ENCODE results near the gene SLC9A7.
A peak's percentile ranks its signal among the peaks of the same experiment; 100 is the strongest.

SLC9A7 gene

DNA sequence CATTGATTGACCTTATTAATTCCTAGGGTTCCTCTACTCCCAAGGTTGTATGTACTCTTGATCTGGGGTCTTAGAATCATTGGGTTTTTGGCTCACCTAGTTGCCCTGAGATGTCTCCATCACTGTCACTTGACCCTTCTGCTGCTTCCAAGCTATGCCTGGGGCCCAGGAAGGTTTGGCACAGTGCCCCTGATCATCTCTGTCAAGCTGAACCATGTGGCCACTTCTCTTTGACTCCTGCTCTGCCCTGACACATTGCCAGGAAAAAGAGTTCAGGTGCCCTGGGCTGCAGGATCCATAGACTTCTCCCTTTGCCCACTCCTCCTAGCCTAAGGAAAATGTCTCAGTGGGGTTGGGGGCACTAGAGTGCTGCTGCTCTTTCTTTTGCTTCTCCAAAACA lies 189.3 kb downstream of the SLC9A7 start:
- no peak for DNase-seq

DNA sequence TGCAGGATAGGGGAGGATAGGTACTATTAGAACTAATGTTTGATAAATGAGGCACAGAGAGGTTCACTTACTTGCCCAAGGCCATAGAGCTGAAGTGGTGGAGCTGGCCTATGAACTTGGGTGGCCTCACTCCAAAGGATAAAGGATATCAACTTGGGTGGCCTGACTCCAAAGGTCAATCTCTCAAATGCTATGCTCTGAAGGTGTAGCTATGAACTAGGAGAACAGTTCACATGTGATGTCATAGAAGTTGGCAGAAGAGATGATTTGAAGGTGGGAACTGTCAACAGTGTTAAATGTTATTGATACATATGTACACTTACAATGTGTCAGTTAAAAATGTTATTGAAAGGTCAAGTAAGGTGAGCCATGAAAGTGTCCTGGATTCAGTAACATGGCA lies 191.5 kb downstream of the SLC9A7 start:
- DNase-seq, result no peak

DNA sequence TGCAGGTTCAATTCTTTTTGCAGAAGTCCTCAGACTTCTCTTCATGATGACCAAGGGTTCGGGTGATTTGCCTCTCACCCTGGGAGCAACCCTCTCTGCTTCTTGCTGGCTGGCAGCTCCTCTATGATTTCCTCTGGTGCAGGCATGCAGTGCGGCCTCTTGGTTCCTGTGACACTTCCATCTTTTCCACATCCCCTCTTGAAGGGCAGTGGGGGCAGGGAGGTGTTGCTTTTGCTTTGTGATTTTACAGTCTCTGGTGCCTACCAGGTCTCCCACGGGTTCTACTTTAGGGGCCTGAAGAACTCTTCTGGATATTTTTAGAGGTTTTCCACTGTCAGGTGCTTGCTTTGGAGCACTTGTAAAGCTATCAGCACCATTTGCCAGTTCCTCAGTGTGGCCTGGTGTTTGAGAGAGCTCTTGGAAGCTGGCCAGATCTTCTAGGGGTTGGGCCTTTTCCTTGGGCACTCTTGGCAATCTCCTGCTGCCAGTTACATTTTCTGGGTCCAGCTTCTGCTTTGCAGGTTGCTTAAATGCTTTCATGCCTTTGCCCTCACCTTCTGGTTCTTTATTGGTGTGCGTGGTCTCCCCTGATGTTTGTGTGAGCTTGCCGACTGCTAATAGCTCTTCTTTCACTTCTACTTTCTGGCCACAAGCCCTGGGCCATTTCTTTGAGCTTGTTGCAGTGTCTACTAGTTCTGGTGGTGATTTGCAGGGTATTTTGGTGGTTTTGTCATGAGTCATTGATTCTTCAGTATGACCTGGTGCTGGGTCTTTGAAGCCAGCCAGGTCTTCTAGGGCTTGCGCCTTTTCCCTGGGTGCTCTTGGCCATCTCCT lies 196.9 kb downstream of the SLC9A7 start:
- DNase-seq, result peak in 2 of 3 experiments; percentile 13 to 69

DNA sequence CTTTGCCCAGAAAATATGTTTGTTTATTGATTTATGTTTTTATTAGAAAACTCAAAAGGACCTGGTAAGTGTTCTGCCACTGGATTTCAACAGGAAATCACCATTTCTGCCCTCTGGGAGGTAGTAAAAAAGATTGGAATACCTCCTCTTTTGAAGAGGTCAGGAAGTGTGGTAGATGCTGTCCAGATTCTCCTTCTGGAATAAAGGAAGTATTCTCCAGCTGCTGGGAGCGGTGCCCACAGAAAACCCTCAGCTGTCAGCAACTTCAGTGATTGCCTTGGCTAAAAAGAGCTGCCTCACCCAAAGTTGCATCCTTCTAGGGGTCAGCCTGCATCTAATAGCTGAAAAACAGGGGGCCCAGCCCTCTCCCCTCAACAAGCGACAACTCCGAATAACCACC lies 199.9 kb downstream of the SLC9A7 start:
- no peak for DNase-seq

DNA sequence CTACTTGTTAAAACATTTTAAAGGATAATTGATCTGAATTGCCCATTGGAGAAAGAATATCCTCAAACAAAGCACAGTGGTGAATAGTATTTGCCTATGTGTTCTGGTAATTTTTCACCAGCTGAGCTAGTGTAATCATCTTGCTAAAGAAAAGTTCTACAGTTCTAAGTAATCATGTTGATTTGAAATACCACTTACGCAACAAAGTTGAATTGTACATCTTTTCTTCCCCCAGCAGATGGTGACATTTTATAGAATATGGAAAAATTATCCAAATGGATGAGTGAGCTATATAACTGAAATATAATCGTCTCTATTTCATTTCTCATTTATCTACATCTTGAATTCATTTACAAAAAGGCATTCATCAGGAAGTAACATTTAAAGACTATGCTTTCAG lies 204.0 kb downstream of the SLC9A7 start:
- DNase-seq, result peak in 2 of 3 experiments; percentile 1 to 48

DNA sequence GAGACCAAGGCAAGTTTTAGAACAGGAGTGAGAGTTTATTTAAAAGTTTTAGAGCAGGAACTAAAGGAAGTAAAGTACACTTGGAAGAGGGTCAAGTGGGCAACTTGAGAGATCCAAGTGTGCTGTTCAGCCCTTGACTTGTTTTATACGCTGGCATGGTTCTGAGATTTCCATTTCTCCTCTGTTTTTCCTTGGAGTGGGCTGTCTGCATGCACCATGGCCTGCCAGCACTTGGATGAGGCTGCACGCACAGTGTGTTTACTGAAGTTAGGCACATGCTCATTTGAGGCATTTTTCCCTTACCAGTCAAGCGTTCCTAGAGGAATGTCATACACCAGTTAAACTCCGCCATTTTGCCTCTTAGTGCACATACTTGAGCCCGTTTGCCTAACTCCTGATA lies 205.0 kb downstream of the SLC9A7 start:
- DNase-seq, result no peak

DNA sequence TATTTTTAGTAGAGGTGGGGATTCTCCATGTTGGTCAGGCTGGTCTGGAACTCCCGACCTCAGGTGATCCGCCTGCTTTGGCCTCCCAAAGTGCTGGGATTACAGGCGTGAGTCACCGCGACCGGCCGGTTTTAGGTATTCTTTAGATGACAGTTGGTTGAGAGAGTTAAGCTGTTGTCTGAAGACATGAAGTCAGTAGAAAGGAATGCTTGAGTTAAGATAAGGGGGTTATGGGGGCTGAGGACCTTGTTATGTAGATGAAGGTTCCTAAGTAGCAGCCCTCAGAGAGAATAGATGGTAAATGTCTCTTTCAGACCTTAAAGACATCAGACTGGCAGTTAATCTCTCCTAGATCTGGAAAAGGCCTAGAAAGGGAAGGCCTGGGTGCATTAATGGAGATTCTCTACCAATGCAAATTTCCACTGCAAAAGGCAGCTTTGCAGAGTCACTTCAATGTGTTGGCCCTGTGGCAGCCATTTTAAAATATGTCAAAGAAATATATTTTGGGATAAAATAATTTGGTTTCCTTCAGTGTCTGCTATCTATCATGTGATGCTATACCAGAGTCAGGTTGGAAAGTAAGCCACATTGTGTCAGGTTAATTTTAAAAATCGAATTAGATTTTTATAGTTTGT lies 207.3 kb downstream of the SLC9A7 start:
- DNase-seq, result no peak

DNA sequence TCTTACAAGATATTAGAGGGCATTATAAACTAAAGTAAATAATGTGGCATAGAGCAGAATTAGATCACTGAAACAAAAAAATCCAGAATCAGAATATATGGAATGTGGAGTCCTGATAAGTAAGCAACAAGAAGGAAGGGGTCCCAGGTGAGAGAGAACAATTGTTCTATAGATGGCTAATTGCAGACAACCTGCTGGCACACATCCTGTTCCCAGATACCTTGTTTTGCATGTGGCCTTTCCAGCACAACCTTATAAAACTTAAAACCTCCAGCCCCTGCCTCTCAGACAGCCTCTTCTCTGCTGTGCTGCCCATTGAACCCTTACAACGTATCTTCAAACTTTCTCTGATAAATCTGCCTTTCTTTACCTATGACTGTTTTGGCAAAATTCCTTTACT lies 209.0 kb downstream of the SLC9A7 start:
- no peak for DNase-seq
